Measurements from ENCODE around the gene RBM15B. TPM values are rescaled to one million over a fixed set of nuclear protein-coding genes. Genes with fewer than 3 reads are reported as not detected.
"Not testable (repeated sequence)": the region's sequence is repeated elsewhere in the genome, so short reads cannot be mapped to it uniquely, and the experiment has no call there.

RBM15B gene, protein sequence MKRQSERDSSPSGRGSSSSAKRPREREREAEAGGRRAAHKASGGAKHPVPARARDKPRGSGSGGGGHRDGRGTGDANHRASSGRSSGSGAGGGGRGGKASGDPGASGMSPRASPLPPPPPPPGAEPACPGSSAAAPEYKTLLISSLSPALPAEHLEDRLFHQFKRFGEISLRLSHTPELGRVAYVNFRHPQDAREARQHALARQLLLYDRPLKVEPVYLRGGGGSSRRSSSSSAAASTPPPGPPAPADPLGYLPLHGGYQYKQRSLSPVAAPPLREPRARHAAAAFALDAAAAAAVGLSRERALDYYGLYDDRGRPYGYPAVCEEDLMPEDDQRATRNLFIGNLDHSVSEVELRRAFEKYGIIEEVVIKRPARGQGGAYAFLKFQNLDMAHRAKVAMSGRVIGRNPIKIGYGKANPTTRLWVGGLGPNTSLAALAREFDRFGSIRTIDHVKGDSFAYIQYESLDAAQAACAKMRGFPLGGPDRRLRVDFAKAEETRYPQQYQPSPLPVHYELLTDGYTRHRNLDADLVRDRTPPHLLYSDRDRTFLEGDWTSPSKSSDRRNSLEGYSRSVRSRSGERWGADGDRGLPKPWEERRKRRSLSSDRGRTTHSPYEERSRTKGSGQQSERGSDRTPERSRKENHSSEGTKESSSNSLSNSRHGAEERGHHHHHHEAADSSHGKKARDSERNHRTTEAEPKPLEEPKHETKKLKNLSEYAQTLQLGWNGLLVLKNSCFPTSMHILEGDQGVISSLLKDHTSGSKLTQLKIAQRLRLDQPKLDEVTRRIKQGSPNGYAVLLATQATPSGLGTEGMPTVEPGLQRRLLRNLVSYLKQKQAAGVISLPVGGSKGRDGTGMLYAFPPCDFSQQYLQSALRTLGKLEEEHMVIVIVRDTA
- total RNA-seq: 10 to 100 TPM; 12.6 to 22.9 TPM

GRCh38 chr3:51391075-51391565 is at the start of gene RBM15B:
TSS of gene RBM15B (plus strand) at chr3:51391285. CDS start at chr3:51391400, 115 bp downstream.
- Mint-ChIP-seq H3K27ac (peak within 1 kb of the TSS; percentile 84 to 89), H3K36me3 (peaks cover 38 to 43% of the 10 kb centered on the region in 2 donors), H3K9me3 (no peaks in the 10 kb centered on the region)
- peak; percentile 93 to 95 for ATAC-seq
- peak; percentile 96 to 99 for DNase-seq (ENCODE audit: low spot score in 2 of 2)

DNA sequence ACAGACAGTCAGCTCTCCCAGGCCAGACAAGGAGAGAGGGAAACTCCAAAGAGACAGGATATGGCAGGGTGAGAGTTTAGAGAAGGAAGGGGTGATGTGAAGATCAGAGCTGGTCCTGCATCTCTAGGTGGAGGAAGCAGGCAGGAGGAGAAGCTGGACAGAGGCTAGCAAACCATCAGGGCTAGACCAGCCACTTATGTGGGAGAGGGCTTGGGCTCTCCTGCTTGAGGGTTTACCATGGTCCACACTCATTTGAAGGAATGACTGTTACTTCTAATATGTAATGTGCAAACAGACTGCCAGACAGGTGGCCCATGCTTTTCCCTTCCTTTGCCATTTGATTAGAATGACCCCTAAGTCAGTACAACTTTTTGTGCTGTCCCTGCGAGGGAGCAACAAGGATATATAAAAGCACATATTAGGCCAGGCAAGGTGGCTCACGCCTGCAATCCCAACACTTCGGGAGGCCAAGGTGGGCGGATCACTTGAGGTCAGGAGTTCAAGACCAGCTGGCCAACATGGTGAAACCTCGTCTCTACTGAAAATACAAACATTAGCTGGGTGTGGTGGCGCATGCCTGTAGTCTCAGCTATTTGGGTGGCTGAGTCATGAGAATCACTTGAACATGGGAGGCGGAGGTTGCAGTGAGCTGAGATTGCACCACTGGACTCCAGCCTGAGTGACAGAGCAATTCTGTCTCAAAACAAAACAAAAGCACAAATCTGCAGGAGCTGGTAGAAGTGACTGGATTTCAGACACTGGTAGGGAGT is 47.0 kb upstream of the RBM15B start:
- H3K9me3 Mint-ChIP-seq: no peaks in the 10 kb centered on the region
- peak overlapping the region in 1 of 2 donors; percentile 66 for H3K27ac Mint-ChIP-seq
- no peak for DNase-seq (ENCODE audit: low spot score in 2 of 2)
- no peak for ATAC-seq
- no peaks in the 10 kb centered on the region for H3K36me3 Mint-ChIP-seq

DNA sequence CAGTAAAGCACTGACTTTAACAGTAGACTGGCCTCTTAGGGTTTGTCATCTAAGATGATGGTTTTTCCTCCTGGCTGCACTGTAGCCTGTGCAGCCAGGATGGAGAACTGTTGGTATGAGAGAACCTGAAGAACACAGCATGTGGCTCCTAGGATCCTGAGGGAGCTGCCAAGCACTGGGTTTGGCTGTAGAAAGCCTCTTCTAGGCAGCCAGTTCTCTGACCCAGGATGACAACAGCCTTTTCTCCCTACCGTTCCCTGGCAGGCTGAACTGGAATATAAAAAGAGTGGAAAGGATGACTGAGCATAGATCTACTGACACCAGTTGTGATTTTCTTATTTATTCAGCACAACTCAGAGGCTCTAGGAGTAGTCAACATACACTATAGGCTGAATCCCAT is 40.3 kb upstream of the RBM15B start:
- H3K36me3 Mint-ChIP-seq: no peaks in the 10 kb centered on the region
- no peak for ATAC-seq
- H3K9me3 Mint-ChIP-seq: no peaks in the 10 kb centered on the region

DNA sequence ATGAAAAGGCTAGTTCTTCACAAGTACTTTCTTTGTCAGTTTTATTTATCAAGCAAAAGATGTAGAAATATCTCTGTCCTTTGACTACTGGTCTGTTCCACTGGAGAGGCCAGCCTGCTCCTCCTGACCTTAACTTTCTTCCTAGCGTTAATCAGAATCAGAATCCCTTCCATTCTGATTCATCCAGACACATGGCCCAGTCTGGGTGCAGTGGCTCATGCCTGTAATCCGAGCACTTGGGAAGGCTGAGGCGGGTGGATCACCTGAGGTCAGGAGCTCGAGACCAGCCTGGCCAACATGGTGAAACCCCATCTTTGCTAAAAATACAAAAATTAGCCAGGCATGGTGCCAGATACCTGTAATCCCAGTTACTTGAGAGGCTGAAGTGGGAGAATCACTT is 38.0 kb upstream of the RBM15B start:
- Mint-ChIP-seq H3K36me3 (no peaks in the 10 kb centered on the region), H3K9me3 (no peaks in the 10 kb centered on the region)

More for the DNA sequence above, 40.3 kb upstream of the RBM15B start:
- no peak for DNase-seq (ENCODE audit: low spot score in 2 of 2)
- no peak overlapping the region for H3K27ac Mint-ChIP-seq

GRCh38 chr3:51353691-51354090 is 37.4 kb upstream of the RBM15B start:
- Mint-ChIP-seq H3K27ac (no peak overlapping the region), H3K9me3 (no peaks in the 10 kb centered on the region), H3K36me3 (no peaks in the 10 kb centered on the region)
- ATAC-seq (no peak), DNase-seq (ENCODE audit: low spot score in 2 of 2) (no peak)

More for the DNA sequence above, 38.0 kb upstream of the RBM15B start:
- no peak for DNase-seq (ENCODE audit: low spot score in 2 of 2)
- H3K27ac Mint-ChIP-seq: no peak overlapping the region
- ATAC-seq: no peak

GRCh38 chr3:51354172-51354571 is 36.9 kb upstream of the RBM15B start:
- DNase-seq (ENCODE audit: low spot score in 2 of 2): no peak

GRCh38 chr3:51354731-51355615 is 36.1 kb upstream of the RBM15B start:
- H3K36me3 Mint-ChIP-seq: no peaks in the 10 kb centered on the region
- DNase-seq (ENCODE audit: low spot score in 2 of 2): no peak
- ATAC-seq: no peak
- no peak overlapping the region for H3K27ac Mint-ChIP-seq
- no peaks in the 10 kb centered on the region for H3K9me3 Mint-ChIP-seq

More at GRCh38 chr3:51354172-51354571, 36.9 kb upstream of the RBM15B start:
- no peak for ATAC-seq
- Mint-ChIP-seq H3K27ac (peak overlapping the region in 1 of 2 donors; percentile 66), H3K9me3 (no peaks in the 10 kb centered on the region), H3K36me3 (no peaks in the 10 kb centered on the region)

DNA sequence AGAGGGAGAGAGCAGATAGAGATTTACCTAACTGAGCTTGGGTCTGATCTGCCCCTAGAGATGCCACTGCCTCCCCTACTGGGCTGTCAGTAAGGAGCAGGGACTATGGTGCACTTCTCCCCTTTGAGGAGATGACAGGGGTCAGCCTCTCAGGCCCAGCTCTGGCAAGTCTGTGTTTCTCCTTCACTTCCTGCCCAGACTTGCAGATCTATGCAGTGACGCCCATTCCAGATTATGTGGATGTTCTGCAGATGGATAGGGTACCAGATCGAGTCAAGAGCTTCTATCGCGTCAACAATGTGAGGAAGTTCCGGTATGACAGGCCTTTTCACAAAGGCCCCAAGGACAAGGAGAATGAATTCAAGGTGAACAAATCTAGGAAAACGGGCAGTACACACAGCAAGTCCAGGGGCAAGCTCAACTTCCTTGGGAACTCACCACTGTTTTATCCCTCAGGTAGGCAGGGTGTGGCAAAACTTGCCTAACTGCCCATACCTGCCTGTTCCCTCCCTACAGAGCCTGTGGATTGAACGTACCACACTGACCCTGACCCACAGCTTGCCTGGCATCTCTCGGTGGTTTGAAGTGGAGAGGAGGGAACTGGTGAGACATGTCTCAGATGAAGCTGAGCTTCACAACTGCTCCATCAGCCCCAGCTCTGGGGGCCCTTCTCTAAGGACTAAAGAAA is 35.0 kb upstream of the RBM15B start:
- Mint-ChIP-seq H3K36me3 (no peaks in the 10 kb centered on the region), H3K27ac (no peak overlapping the region), H3K9me3 (no peaks in the 10 kb centered on the region)
- DNase-seq (ENCODE audit: low spot score in 2 of 2) (no peak), ATAC-seq (no peak)

- ATAC-seq (no peak), DNase-seq (ENCODE audit: low spot score in 2 of 2) (no peak)
- H3K27ac Mint-ChIP-seq: no peak overlapping the region
- no peaks in the 10 kb centered on the region for H3K9me3 Mint-ChIP-seq
- H3K36me3 Mint-ChIP-seq: peaks cover 0 to 5% of the 10 kb centered on the region in 2 donors
These were observed 33.2 kb upstream of the RBM15B start for GRCh38 chr3:51357856-51358255.

GRCh38 chr3:51358981-51359380 is 32.1 kb upstream of the RBM15B start:
- H3K9me3 Mint-ChIP-seq: no peaks in the 10 kb centered on the region
- H3K36me3 Mint-ChIP-seq: peaks cover 0 to 7% of the 10 kb centered on the region in 2 donors
- DNase-seq (ENCODE audit: low spot score in 2 of 2) (no peak), ATAC-seq (no peak)
- H3K27ac Mint-ChIP-seq: peak overlapping the region in 1 of 2 donors; percentile 52

DNA sequence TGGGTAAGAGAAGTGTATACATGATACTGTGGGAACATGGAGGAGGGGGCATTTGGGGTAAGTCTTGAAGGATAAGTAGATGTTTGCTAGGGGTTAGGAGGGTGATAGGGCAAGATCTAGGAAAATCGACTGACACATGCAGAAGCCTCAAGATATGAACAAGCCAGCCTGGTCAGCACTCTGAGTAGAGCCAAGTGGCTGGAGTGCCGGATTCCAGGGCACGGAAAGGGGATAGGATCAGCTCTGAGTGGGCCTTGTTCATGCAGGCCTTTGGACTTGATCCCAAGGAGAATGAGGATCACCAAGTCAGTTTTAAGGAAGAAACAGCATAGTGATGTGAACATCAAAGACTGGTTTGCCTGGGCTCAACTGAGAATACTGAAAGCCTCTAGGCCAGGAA is 30.3 kb upstream of the RBM15B start:
- H3K27ac Mint-ChIP-seq: no peak overlapping the region
- ATAC-seq: no peak

GRCh38 chr3:51361746-51362145 is 29.3 kb upstream of the RBM15B start:
- Mint-ChIP-seq H3K27ac (no peak overlapping the region), H3K36me3 (peaks cover 0 to 7% of the 10 kb centered on the region in 2 donors), H3K9me3 (no peaks in the 10 kb centered on the region)
- ATAC-seq: no peak
- no peak for DNase-seq (ENCODE audit: low spot score in 2 of 2)

More for the DNA sequence above, 30.3 kb upstream of the RBM15B start:
- H3K9me3 Mint-ChIP-seq: no peaks in the 10 kb centered on the region
- peaks cover 0 to 7% of the 10 kb centered on the region in 2 donors for H3K36me3 Mint-ChIP-seq
- DNase-seq (ENCODE audit: low spot score in 2 of 2): no peak

- no peak overlapping the region for H3K27ac Mint-ChIP-seq
- peaks cover 0 to 7% of the 10 kb centered on the region in 2 donors for H3K36me3 Mint-ChIP-seq
- no peak for DNase-seq (ENCODE audit: low spot score in 2 of 2)
- no peak for ATAC-seq
- no peaks in the 10 kb centered on the region for H3K9me3 Mint-ChIP-seq
These were observed 28.6 kb upstream of the RBM15B start for GRCh38 chr3:51362476-51362875.

DNA sequence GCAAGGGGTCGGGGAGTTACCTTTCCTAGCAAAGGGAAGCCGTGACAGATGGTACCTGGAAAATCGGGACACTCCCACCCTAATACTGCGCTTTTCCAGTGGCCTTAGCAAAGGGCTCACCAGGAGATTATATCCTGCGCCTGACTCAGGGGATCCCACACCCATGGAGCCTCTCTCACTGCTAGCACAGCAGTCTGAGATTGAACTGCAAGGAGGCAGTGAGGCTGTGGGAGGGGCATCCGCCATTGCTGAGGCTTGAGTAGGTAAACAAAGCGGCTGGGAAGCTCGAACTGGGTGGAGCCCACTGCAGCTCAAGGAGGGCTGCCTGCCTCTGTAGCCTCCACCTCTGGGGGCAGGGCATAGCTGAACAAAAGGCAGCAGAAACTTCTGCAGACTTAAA is 22.8 kb upstream of the RBM15B start:
- not testable (repeated sequence) for H3K36me3 Mint-ChIP-seq; DNase-seq (ENCODE audit: low spot score in 2 of 2); ATAC-seq; H3K9me3 Mint-ChIP-seq; H3K27ac Mint-ChIP-seq

DNA sequence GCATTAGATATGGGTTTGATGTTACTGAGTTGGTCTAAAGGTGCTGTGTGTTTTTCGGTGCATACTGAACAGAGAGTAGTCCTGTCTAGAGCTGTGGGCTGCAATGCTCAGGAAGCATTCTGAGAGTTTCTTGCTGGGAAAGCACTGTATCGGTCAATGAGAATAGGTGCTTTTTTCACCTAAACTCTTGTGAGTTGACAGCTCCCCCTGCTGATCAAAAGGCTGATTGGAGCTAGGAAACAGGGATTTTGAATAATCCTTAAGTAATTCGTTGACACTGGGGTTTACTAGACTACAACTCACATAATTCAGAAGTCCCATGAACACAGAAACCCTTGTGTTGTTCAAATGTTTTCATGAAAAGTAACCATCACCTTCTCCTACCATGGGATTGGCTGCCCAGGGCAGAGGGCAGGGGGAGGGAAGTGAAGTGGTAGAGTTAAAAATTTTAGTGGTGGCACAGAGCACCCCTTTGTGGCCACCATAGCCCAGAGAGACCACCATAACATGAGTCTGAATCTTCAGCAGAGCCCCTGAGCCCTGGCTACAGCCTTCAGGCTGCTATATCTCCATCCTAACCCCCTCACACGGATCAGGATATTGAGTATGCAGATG is 19.0 kb upstream of the RBM15B start:
- Mint-ChIP-seq H3K36me3 (peaks cover 0 to 4% of the 10 kb centered on the region in 2 donors), H3K9me3 (no peaks in the 10 kb centered on the region), H3K27ac (no peak overlapping the region)
- ATAC-seq: peak; percentile 52 to 79
- DNase-seq (ENCODE audit: low spot score in 2 of 2): peak; percentile 37 to 74
